Inflammatory macrophage (primary cell): ENCODE data around the gene FBXL17.
A peak's percentile ranks its signal among the peaks of the same experiment; 100 is the strongest.

ENCODE experiments used
- DNase-seq, 2 donors: peaks; one replicate each; pipeline ENCODE4 v3.0.0-alpha.2; 2020 to 2022

FBXL17 gene

DNA sequence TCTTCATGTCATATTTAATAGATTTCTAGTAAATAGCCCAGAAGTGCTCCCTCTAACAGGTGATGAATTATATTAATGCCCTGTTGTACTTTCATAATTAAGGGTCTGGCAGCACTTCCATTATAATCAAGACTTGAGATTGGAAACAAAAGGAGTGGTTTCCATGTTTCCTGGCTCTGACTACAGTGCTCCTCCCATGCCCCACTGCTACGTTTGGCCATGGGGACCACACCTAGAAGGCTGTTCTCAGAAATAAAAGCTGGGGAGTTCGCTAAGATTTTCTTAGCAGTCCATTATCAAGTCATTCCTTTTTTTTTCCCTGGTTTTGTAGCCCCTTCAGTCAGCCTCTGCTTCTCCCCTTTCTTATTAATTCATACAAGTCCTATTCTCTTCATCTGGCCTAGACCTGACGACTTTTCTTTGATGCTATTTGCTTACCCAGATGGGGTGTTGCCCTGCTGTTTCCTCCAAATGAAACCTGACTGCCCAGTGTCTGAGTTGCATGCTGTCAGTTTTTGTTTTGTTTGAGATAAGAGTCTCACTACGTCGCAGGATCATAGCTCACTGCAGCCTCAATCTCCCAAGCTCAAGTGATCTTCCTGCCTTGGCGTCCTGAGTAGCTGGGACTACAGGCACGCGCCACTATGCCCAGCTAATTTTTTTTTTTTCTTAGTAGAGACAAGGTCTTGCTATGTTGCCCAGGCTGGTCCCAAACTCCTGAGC lies 399.0 kb downstream of the FBXL17 start:
- no peak for DNase-seq

- DNase-seq: peak in 1 of 2 donors; percentile 33
Observed at GRCh38 chr5:107980923-107981692, 400.8 kb downstream of the FBXL17 start.

GRCh38 chr5:107979900-107980299 lies 402.0 kb downstream of the FBXL17 start:
- DNase-seq: no peak

- DNase-seq: peak in 1 of 2 donors; percentile 19
Observed at GRCh38 chr5:107979291-107979690, 402.6 kb downstream of the FBXL17 start.

DNA sequence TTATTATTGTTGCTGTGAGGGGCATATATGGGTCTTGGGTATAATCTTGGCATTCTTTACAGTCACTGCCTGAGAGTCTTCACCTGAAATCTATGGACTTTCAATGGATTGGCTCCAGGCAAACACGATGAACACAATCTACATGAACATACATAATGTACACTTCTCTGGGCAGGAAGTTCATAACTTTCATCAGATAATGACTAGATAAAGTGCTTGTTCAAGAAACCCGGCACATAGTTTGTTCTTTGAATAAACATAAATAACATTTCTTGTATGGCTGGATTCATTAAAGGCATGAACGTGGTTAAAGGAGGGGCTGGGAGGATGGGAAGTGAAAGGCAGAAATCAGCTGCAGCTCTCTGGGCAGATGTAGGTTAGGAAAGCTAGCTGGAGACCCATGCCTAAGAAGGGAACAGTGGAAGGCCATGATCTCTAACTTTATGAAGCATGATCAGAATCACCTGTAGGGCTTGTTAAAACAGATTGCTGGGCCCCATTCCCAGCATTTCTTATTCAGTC lies 404.3 kb downstream of the FBXL17 start:
- DNase-seq: no peak

- DNase-seq: no peak
Observed at GRCh38 chr5:107975568-107975967, 406.3 kb downstream of the FBXL17 start.

DNA sequence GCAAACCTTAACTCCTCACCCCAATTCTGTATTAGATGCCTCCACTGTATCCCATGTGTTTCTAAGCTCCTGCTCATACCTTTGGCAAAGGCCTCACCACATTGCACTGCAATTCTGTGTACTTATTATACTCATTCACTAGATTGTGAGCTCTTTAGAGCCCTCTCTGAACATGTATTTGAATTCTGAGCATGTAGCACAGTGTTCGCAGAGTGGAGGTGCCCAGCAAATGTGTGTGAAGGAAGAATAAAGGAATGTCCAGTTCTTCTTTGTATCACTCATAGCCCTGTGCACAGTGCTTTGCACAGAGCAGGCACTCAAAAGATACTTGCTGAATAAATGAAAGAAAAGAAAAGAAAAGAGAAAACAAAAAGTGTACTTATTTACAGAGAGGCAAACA lies 410.1 kb downstream of the FBXL17 start:
- DNase-seq: no peak

GRCh38 chr5:107969847-107970246 lies 412.1 kb downstream of the FBXL17 start:
- DNase-seq: no peak

GRCh38 chr5:107968998-107969397 lies 412.9 kb downstream of the FBXL17 start:
- no peak for DNase-seq

DNA sequence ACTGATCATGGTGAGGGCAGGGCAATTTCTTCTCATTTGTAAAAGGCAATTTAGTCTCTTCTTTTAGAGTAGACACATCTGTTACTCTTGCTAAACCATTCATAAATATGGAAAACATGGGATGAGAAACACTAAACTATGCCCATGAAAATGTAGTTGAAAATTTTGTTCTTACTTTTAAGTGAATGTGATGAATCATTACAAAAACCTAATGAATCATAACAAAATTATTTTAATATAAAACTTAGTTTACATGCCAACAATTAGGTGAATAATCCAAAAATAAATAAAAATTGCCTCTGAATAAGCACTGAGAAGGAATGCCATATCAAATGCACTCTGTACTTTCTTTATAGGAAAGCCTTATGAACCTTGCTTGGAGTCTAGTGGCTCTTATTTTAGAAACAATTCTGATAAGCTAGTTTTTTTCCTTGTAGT lies 413.5 kb downstream of the FBXL17 start:
- no peak for DNase-seq

DNA sequence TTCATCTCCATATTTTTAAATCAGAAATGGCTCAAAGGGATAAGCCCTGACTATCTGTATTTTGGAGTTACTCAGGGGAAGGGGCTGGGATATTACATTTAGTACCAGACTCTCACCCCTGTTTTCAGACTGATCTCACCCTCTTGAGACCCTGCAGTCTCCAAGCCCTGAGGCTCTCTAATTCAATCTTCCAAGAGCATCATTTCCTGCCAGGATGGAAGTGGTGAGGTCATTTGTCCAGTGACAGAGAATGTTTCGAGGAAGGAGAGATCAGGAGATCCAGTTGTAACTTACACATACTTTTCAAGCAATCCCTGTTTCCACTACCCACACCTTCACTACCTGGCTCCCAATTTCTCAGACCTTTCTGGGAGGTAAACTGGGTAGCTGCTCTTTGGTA lies 415.7 kb downstream of the FBXL17 start:
- no peak for DNase-seq

GRCh38 chr5:107964722-107965121 lies 417.2 kb downstream of the FBXL17 start:
- DNase-seq: no peak

- no peak for DNase-seq
Observed at GRCh38 chr5:107959573-107960279, 422.2 kb downstream of the FBXL17 start.

- no peak for DNase-seq
Observed at GRCh38 chr5:107958861-107959260, 423.0 kb downstream of the FBXL17 start.

DNA sequence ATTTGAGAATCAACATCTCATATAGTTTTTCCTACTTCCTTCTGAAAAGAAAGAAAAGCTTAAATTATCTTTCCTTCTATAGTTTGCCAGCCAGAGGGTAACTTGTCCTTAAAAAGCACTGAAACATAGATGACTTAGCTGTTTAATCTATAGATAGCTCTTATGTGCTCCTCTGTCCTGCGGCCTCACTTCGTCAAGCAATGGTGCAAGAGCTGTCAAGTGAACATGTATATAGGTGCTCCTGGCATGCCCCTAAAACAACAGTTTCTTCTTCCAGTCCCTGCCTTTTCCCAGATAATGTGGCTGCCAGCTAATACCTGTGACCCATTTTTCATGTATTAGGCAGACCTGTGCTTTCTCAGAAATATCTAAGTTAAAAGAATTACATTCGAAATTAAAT lies 423.5 kb downstream of the FBXL17 start:
- no peak for DNase-seq

- no peak for DNase-seq
Observed at GRCh38 chr5:107957051-107957450, 424.8 kb downstream of the FBXL17 start.

DNA sequence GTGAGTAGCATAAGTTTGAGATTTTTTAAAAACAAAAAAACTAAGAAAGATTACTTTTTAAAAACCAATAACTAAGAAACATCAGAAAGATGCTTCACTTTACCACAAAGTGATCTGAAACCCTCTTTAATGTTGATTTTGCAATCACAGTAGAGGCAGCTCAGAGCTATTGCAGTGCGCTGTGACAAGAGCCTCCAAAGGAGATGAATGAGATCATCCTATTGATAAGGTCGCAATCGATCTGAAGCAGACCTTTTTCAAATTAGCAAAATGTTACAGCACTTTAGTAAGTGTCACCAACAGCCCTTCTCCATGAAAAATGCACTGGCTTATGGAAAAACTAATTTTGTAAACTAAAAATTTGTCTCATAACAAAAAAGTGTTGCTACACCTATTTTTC lies 426.6 kb downstream of the FBXL17 start:
- no peak for DNase-seq

DNA sequence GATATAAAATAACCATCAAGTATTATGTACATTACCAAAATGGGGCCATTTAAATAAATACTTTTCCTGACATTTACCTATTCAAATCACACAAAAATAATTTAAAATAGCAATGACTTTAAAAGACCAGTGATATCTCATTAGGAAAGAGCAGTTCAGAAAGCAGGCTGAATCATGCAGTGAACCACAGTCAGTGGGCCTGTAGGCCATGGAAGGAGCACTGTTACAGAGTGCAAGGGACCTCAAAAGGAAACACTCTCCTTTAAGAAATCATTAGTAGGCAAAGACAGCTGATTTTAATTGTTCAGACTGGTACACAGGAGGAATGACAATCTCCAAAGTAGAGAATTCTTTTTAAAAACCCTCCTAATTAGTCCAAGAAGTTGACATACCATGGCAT lies 427.6 kb downstream of the FBXL17 start:
- DNase-seq: no peak

- DNase-seq: no peak
Observed at GRCh38 chr5:107952450-107952849, 429.4 kb downstream of the FBXL17 start.

DNA sequence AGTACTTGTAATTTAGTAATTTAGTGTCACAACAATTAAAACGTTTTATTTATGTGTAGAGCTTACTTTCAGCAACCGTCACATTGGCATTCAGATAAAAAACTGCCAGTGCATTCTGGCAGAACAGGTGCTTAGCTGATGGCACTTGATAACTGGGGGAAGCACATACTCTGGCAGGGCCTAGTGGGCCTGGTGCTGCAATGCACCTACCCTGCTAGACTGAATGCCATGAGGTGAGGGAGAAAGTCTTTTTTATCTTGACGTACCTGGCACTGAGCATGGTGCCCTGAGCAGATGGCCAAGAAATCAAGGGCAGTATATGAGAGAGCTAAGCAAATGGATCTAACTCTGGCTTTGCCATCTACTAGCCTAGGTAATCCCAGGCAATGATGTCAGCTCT lies 430.6 kb downstream of the FBXL17 start:
- DNase-seq: no peak

DNA sequence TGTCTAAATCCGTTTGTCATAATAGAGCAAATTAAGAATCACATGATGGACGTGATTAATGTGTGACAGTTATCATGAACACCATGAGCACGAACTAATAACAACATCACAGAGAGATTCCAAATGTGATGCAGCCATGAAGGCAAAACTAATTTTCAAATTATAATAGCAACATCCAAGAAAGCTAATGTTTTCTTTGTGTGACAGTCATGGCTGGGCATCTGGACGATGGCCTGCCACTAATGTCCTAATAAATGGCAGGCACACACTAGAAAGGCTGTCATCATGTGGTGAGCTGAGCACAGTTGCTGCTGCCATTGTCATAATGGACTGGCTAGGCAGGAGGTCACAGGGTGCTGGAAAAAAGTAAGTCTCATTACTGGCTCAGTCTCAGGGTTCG lies 431.1 kb downstream of the FBXL17 start:
- DNase-seq: no peak

DNA sequence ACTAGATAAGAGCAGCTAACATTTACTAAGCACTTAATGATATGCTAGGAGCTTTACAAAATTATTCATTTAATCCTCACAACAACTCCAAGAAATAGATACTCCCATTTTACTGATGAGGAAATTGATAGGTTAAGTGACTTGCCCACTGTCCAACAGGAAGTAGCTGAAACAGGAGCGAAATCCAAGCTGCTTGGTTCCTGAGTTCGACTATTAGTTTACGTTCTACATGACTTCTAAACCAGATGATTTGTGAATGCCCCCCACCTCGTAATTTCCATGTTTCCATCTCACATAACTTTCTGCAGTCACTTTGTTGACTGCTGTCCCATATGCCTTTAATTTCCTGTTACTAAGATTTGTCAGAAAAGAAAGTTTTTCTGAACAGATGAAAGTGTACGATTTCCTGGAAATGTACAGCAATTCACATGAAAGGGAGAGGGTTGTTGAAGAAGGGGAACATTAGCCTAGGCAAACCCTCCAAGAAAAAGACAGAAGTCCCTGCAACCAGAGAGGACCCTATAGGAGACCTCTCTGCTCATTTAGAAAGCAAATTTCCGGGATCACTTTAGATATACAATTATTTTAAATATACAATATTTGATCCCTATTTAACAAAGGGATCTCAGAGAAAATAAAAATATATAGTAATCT lies 432.1 kb downstream of the FBXL17 start:
- no peak for DNase-seq

DNA sequence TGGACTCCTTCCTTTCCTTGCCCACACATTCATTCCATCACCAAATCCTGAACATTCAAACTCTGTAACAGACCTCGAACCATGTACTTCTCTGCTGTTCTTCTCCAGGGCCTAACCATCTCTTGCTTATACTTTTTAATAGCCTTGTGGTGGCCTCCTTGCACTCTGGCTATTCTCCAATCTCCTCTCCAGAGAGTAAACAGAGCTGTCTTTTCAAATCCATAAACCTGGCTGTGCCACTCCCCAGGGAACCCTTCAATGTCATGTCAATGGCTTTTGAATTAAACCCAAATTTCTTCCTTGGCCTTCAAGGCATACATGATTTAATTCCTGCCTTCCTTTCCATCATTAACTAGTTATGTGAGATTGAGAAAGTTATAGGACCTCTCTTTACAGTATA lies 433.5 kb downstream of the FBXL17 start:
- no peak for DNase-seq
